Heart left ventricle (tissue), 16 donors: ENCODE measurements around the gene HARBI1. TPM values are rescaled to one million over a fixed set of nuclear protein-coding genes. Genes with fewer than 3 reads are reported as not detected.

Source experiments
- ATAC-seq, 4 donors: fragments of 200-7000 bp; cut with Tn5 transposase; one replicate each; pipeline ENCODE4 v1.9.1; 2020 to 2022; ENCODE audit warnings: moderate library complexity in 4 of 4, mild to moderate bottlenecking in 3 of 4, moderate number of reproducible peaks in 1 of 4
- DNase-seq, 5 donors: peaks; one replicate each; pipeline ENCODE4 v3.0.0-alpha.2; 2020
- H3K27ac ChIP-seq, 12 donors: fragments of 200-600 bp; sonication (generic) in 4 of 12; one replicate each; pipeline versions ENCODE4 v1.5.0 to v1.8.0; 2016 to 2022; ENCODE audit warnings: mild to moderate bottlenecking in 2 of 12
- H3K27me3 ChIP-seq, 9 donors: fragments of 200-600 bp; sonication (generic) in 2 of 9; one replicate each; pipeline versions ENCODE4 v1.5.1 to v1.8.0; 2016 to 2022; ENCODE audit warnings: mild to moderate bottlenecking in 3 of 9
- H3K36me3 ChIP-seq, 9 donors: fragments of 200-600 bp; sonication (generic) in 2 of 9; one replicate each; pipeline versions ENCODE4 v1.5.0 to v1.8.0; 2018 to 2022; ENCODE audit warnings: mild to moderate bottlenecking in 2 of 9
- H3K4me1 ChIP-seq, 12 donors: fragments of 200-600 bp; sonication (generic) in 4 of 12; one replicate each; pipeline versions ENCODE4 v1.5.0 to v1.8.0; 2016 to 2022; ENCODE audit warnings: mild to moderate bottlenecking in 3 of 12
- H3K4me3 ChIP-seq, 12 donors: fragments of 200-600 bp; sonication (generic) in 4 of 12; one replicate each; pipeline versions ENCODE4 v1.5.0 to v1.8.0; 2017 to 2022; ENCODE audit warnings: mild to moderate bottlenecking in 9 of 12, moderate library complexity in 4 of 12
- H3K9me3 ChIP-seq, 12 donors: fragments of 200-600 bp; sonication (generic) in 4 of 12; one replicate each; pipeline versions ENCODE4 v1.5.0 to v1.8.0; 2016 to 2022; ENCODE audit warnings: mild to moderate bottlenecking in 1 of 12
- POLR2A ChIP-seq, 2 donors: fragments of 450-650 bp; IDR thresholded peaks; one replicate each; pipeline ENCODE4 v1.6.1; 2017; ENCODE audit warnings: antibody characterized with exemption in 2 of 2, mild to moderate bottlenecking in 2 of 2, moderate library complexity in 2 of 2
- WGBS, 4 donors: extraction: QIAGEN DNeasy Blood & Tissue Kit in 2 of 4; methylation state at CpG; one replicate each; pipeline versions ENCODE4 v1.1.5 to v1.1.7; 2013 to 2018; 5-methylcytosine and 5-hydroxymethylcytosine counted together
- intact Hi-C, 10 donors: fragments of 100-400 bp; cut with DNase I; formaldehyde crosslinking; loops; one replicate each; pipeline versions ENCODE4 v1.11.1 to v1.14.2; 2022
- polyA plus RNA-seq, 2 donors: library from polyadenylated mRNA; stranded (reverse); fragments of 200-250 nt; gene quantifications; one replicate each; pipeline ENCODE4 v1.2.3, GENCODE V29; 2013
- total RNA-seq, 9 donors: library from RNA; depleted of rRNA in 2 of 9; stranded (reverse); fragments of >200 nt in 2 of 9; fragmentation: NEBNext Ultra II Directional in 3 of 9; extraction: Animal tissue kit (Norgen Biotek cat#: 25700) in 3 of 9; gene quantifications; one replicate each; pipeline versions ENCODE4 v1.1.0 to v1.2.4, GENCODE V29; 2016 to 2023
- TF ChIP-seq, protein P1 (sequence below), 12 donors: fragments of 200-600 bp; sonication (generic) in 4 of 12; IDR thresholded peaks; one replicate each; pipeline versions ENCODE4 v1.5.0 to v1.8.0; 2018 to 2022; ENCODE audit warnings: antibody characterized with exemption in 12 of 12, mild to moderate bottlenecking in 5 of 12
- donor health status: ischemic (EF 13 %, LVEDD 7.1; RV severe dilation, severe dysfunction).
- donor health status: healthy with polysubstance abuse.
- donor health status: DM: no; HTN: yes; CAD: no.
- donor health status: DM: no; HTN: no; CAD: no.
- donor health status: ischemic (EF 25% LVEDD 6.9; RV normal size, moderate dysfunction).
- donor health status: ischemic (EF 25% LVEDD 5.7; RV mildly dilated, moderate dysfunction).
- donor health status: healthy.
- donor health status: DM: yes; HTN: yes; CAD: no.
- donor health status: ischemic (EF 35%, LVEDD 5.7; RV mildly dilated, moderate dysfunction).
- donor health status: nonischemic (EF 11% LVEDD 7.7; RV severe dilation, severe dysfunction).
- donor health status: DM: yes; HTN: yes; CAD: no.
- donor health status: PGD.
- donor health status: ischemic (EF 29% LVEDD 5.4; RV normal size, mild dysfunction).
- donor health status: nonischemic (EF 23%, LVEDD 6.1; RV moderate dilation, normal function).

HARBI1 gene
- total and polyA plus RNA-seq, 11 donors = 2.1 to 4.5 (median 3.5) TPM

DNA sequence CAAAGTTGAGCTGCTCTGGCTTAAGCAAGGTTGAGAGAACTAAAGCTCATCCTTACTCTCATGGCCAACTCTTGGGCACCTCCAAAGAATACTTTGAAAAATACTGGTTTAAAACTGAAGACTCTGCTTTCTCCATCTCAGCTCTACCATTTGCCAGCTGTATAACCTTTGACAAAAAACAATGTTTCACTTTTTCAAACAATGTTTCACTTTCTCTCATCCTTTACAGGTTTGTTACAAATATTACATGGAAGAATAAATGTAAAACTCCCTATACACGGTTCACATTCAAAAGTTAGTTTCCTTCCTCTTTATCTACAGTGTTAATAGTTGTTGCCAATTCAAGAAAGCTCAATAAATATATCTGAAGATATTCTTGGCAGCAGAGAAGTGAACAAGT lies 42.4 kb downstream of the HARBI1 start:
- DNase-seq = no peak
- Histone ChIP-seq H3K9me3 (no peaks in the 10 kb centered on the region), H3K27ac (no peak overlapping the region), H3K36me3 (no peaks in the 10 kb centered on the region), H3K4me1 (peaks cover 0 to 30% (median 16%) of the 10 kb centered on the region in 12 donors), H3K27me3 (no peaks in the 10 kb centered on the region), H3K4me3 (no peak overlapping the region)
- no peak for TF ChIP-seq POLR2A (IDR thresholded peaks at IDR 0.05)
- TF ChIP-seq, protein P1, sequence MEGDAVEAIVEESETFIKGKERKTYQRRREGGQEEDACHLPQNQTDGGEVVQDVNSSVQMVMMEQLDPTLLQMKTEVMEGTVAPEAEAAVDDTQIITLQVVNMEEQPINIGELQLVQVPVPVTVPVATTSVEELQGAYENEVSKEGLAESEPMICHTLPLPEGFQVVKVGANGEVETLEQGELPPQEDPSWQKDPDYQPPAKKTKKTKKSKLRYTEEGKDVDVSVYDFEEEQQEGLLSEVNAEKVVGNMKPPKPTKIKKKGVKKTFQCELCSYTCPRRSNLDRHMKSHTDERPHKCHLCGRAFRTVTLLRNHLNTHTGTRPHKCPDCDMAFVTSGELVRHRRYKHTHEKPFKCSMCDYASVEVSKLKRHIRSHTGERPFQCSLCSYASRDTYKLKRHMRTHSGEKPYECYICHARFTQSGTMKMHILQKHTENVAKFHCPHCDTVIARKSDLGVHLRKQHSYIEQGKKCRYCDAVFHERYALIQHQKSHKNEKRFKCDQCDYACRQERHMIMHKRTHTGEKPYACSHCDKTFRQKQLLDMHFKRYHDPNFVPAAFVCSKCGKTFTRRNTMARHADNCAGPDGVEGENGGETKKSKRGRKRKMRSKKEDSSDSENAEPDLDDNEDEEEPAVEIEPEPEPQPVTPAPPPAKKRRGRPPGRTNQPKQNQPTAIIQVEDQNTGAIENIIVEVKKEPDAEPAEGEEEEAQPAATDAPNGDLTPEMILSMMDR (IDR thresholded peaks at IDR 0.05) = no peak
- 8 to 19% (median 9%) methylated on average over 1 of the region's 1 CpG for WGBS, 4 donors
- intact Hi-C loops = no loop called here
- no peak for ATAC-seq

DNA sequence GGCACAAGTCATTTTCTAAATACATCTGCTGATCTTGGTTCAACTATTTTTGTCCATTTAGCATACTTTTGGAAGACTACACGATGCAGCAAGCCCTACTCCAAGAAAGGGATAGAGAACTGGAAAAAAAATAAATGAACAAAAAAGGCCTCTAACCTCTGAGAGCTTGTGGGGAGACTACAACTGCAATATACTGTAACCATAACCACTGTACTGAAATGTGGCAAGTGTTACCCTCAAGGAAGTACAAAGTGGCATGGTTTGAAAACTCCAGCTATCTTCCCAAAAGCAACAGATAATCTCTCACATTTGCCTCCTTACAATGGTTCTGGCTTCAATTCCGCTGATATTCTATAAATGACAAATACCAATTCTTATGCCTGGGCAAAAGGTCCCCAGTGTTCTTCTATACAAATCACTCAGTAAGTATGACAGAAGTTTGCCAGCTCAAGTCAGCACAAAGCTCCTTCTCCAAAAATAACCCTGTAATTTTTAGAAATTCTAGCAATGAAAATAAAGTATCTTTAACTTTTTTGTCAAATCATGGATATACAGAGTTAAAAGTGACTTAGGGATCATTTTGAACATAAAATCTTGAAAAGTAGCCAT lies 46.1 kb downstream of the HARBI1 start:
- Histone ChIP-seq H3K4me1 (peaks cover 0 to 29% (median 13%) of the 10 kb centered on the region in 12 donors), H3K36me3 (no peaks in the 10 kb centered on the region), H3K27me3 (no peaks in the 10 kb centered on the region), H3K27ac (no peak overlapping the region), H3K9me3 (no peaks in the 10 kb centered on the region), H3K4me3 (no peak overlapping the region)
- ATAC-seq (no peak), DNase-seq (no peak)
- TF ChIP-seq, protein P1 (IDR thresholded peaks at IDR 0.05) = no peak
- TF ChIP-seq POLR2A (IDR thresholded peaks at IDR 0.05) = no peak
- 51 to 56% (median 52%) methylated on average over 2 of the region's 2 CpGs for WGBS, 4 donors
- intact Hi-C loops = no loop called here

DNA sequence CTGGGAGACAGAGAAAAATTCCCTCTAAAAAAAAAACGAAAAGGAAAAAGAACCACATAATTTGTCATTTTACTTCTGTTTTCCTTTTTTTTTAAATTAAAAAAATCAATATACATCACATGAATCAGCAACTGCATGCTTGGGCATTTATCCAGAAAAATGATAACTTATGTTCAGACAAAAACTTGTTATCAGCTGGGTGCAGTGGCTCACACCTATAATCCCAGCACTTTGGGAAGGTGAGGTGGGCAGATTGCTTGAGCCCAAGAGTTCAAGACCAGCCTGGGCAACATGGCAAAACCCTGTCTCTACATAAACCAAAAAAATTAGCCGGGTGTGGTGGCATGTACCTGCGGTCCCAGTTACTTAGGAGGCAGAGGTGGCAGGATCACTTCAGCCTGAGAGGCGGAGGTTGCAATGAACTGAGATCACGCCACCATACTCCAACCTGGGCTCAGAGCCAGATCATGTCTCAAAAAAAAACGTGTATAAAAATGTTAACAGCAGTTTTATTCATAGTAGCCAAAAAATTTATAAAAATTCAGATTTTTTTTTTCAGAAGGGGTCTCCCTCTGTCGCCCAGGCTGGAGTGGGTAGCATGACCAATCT lies 51.7 kb downstream of the HARBI1 start:
- peaks cover 3 to 24% (median 10%) of the 10 kb centered on the region in 12 donors for H3K4me1 ChIP-seq
- DNase-seq = no peak
- TF ChIP-seq POLR2A (IDR thresholded peaks at IDR 0.05) = no peak
- TF ChIP-seq, protein P1 (IDR thresholded peaks at IDR 0.05) = no peak
- H3K9me3 ChIP-seq = no peaks in the 10 kb centered on the region
- H3K36me3 ChIP-seq = no peaks in the 10 kb centered on the region
- 69 to 76% (median 72%) methylated on average over 7 of the region's 7 CpGs for WGBS, 4 donors
- no peak overlapping the region for H3K27ac ChIP-seq
- H3K27me3 ChIP-seq = no peaks in the 10 kb centered on the region
- intact Hi-C loops = no loop called here
- no peak overlapping the region for H3K4me3 ChIP-seq
- no peak for ATAC-seq

DNA sequence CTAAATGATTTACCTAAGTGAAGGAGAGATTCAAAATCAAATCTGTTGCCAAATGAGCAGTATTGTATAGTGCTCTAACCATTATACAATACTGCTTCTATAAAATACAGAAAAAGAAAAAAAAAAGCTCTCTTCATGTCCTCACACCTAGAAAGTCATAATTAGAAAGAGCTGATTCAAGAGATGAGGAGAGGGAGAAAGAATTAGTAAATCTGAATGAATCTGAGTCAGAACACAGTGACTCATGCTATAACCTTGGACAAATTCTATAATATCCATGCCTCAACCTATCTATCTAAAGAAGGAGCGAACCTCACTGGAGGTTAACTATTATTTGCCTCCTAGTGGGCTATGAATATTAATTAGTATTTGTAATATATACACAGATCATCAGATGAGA lies 52.6 kb downstream of the HARBI1 start:
- no peak for DNase-seq
- ATAC-seq = no peak
- TF ChIP-seq, protein P1 (IDR thresholded peaks at IDR 0.05) = no peak
- no peak for TF ChIP-seq POLR2A (IDR thresholded peaks at IDR 0.05)
- Histone ChIP-seq H3K27me3 (no peaks in the 10 kb centered on the region), H3K27ac (no peak overlapping the region), H3K4me1 (peaks cover 0 to 29% (median 16%) of the 10 kb centered on the region in 12 donors), H3K4me3 (no peak overlapping the region), H3K36me3 (no peaks in the 10 kb centered on the region), H3K9me3 (no peaks in the 10 kb centered on the region)
- WGBS, 4 donors = 94 to 100% (median 98%) methylated on average over 1 of the region's 1 CpG
- intact Hi-C loops = no loop called here
